Mesendoderm (in vitro differentiated cells): ENCODE measurements around the gene FAM151A.

Experiments
- DNase-seq: peaks from one replicate; pipeline ENCODE4 v3.0.0; 2013
- H2AK5ac ChIP-seq: 2 replicates; pipeline ENCODE4 v1.6.1; 2013; ENCODE audit warnings: low read length, inconsistent platforms
- H2BK120ac ChIP-seq: 2 replicates; pipeline ENCODE4 v1.6.1; 2013; ENCODE audit warnings: low read depth, mild to moderate bottlenecking, low read length, moderate library complexity, mixed read lengths
- H2BK15ac ChIP-seq: replicated peaks from 2 replicates; pipeline ENCODE4 v1.6.1; 2013; ENCODE audit warnings: low read depth, mild to moderate bottlenecking, moderate library complexity
- H2BK5ac ChIP-seq: 2 replicates; pipeline ENCODE4 v1.6.1; 2013; ENCODE audit warnings: low read length, inconsistent platforms
- H3K18ac ChIP-seq: 2 replicates; pipeline ENCODE4 v1.6.1; 2013; ENCODE audit warnings: mild to moderate bottlenecking, low read length, mixed read lengths
- H3K23ac ChIP-seq: one replicate; pipeline ENCODE4 v1.6.1; 2013; ENCODE audit warnings: low read length
- H3K27ac ChIP-seq: 2 replicates; pipeline ENCODE4 v1.5.1; 2013; ENCODE audit warnings: low read depth, mild to moderate bottlenecking, inconsistent platforms, low read length, moderate library complexity
- H3K27me3 ChIP-seq: 2 replicates; pipeline ENCODE4 v1.6.1; 2013; ENCODE audit warnings: low read length, control low read depth, mild to moderate bottlenecking, inconsistent platforms; ENCODE audit not compliant: insufficient read depth, poor library complexity
- H3K36me3 ChIP-seq: 2 replicates; pipeline ENCODE4 v1.6.1; 2013; ENCODE audit warnings: low read length, inconsistent platforms; ENCODE audit not compliant: control insufficient read depth, insufficient read depth
- H3K4ac ChIP-seq: one replicate; pipeline ENCODE4 v1.6.1; 2013; ENCODE audit warnings: low read depth, mild to moderate bottlenecking, low read length, moderate library complexity
- H3K4me1 ChIP-seq: 2 replicates; pipeline ENCODE4 v1.6.1; 2013; ENCODE audit warnings: low read depth, low read length, inconsistent platforms; ENCODE audit not compliant: control insufficient read depth
- H3K4me2 ChIP-seq: 2 replicates; pipeline ENCODE4 v1.6.1; 2013; ENCODE audit warnings: low read length
- H3K4me3 ChIP-seq: 2 replicates; pipeline ENCODE4 v1.5.1; 2013; ENCODE audit warnings: mild to moderate bottlenecking, low read length
- H3K56ac ChIP-seq: one replicate; pipeline ENCODE4 v1.6.1; 2013; ENCODE audit warnings: low read length
- H3K79me1 ChIP-seq: 2 replicates; pipeline ENCODE4 v1.6.1; 2013; ENCODE audit warnings: low read length, inconsistent platforms
- H3K79me2 ChIP-seq: 2 replicates; pipeline ENCODE4 v1.6.1; 2013; ENCODE audit warnings: mild to moderate bottlenecking, low read length; ENCODE audit not compliant: control insufficient read depth, insufficient read depth
- H3K9ac ChIP-seq: 2 replicates; pipeline ENCODE4 v1.6.1; 2013; ENCODE audit warnings: low read length, inconsistent platforms
- H4K5ac ChIP-seq: one replicate; pipeline ENCODE4 v1.6.1; 2013; ENCODE audit warnings: low read length
- H4K8ac ChIP-seq: one replicate; pipeline ENCODE4 v1.6.1; 2013; ENCODE audit warnings: low read depth, mild to moderate bottlenecking, control low read depth, low read length, moderate library complexity
- WGBS: extraction: QIAGEN DNeasy Blood & Tissue Kit; methylation state at CpG from one replicate; pipeline ENCODE4 v1.1.7; 2013; ENCODE audit warnings: low lambda C conversion rate, missing lambda C conversion rate; ENCODE audit not compliant: insufficient coverage; ENCODE audit errors: extremely low coverage; 5-methylcytosine and 5-hydroxymethylcytosine counted together

Gene FAM151A

DNA sequence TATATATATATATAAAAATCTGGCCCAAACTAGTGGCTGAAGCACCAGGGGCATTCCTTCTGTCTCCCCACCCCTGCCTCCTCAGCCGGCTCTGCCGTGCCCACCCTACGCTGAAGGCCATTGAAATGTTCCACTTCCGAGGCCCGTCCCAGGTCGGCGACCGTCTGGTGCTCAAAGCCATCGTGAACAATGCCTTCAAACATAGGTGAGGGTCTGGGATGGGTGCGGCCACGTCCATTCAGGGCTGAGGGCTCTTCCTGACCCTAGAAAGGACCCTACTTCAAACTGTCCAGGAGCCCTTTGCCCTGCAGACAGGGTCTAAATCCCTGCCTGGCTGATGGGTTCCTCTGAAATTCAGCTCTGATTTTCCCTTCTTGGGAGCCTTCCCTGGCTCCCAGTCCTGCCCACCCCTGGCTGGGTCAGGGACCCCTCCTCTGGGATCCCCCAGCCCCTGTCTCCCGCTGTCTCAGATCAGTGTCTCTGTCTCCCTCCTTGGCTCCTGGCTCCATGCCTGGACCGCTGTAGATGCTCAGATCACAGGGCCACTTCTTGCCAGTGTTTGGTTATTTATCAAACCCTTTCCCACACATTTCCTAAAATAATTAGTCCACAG lies 24.0 kb downstream of the FAM151A start:
- H2BK120ac ChIP-seq: no peak overlapping the region
- no CpG with 5 or more reads among the region's 13 CpGs for WGBS
- H3K79me2 ChIP-seq: no peaks in the 10 kb centered on the region
- no peak overlapping the region for H2BK5ac ChIP-seq
- no peak for DNase-seq
- no peak overlapping the region for H3K23ac ChIP-seq
- no peak overlapping the region for H4K8ac ChIP-seq
- no peak overlapping the region for H3K4me2 ChIP-seq
- peaks cover 1% of the 10 kb centered on the region for H3K36me3 ChIP-seq
- H3K4me3 ChIP-seq: no peak overlapping the region
- H3K79me1 ChIP-seq: no peaks in the 10 kb centered on the region
- no peak overlapping the region for H3K18ac ChIP-seq
- H2BK15ac ChIP-seq: no peak overlapping the region
- H3K27ac ChIP-seq: no peak overlapping the region
- H2AK5ac ChIP-seq: no peak overlapping the region
- H4K5ac ChIP-seq: no peak overlapping the region
- H3K4me1 ChIP-seq: no peaks in the 10 kb centered on the region
- H3K9ac ChIP-seq: no peak overlapping the region
- no peak overlapping the region for H3K56ac ChIP-seq
- H3K27me3 ChIP-seq: no peaks in the 10 kb centered on the region
- H3K4ac ChIP-seq: no peak overlapping the region

DNA sequence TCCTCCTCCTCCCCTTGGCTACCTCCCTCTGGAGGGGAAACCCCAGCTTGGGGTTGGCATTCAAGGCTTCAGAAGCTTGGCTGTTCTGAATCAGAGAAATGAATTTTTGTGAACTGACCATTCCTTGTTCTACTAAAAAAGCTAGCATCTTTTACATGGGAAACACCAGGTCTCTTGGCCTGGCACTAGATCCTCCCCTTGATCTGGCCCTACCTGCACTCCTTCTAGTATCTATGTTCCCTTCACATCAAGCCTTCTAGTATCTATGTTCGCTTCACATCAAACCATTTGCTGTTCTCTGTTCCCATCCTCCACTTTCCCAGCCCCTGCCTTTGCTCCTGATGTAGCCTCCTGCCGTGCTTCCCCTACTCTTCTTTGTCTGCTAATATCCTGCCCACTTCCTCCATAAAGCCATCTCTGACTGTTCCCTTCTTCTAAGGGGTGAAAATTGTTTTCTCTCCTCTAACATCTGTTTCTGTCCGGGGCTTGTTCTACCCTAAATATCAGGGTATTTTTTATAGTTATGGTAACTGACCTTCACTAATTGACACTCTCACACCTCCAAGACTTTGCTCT lies 25.8 kb downstream of the FAM151A start:
- H3K4me3 ChIP-seq: no peak overlapping the region
- H3K23ac ChIP-seq: no peak overlapping the region
- no peak overlapping the region for H3K9ac ChIP-seq
- H3K4ac ChIP-seq: no peak overlapping the region
- H2AK5ac ChIP-seq: no peak overlapping the region
- H4K8ac ChIP-seq: no peak overlapping the region
- H3K36me3 ChIP-seq: peaks cover 1% of the 10 kb centered on the region
- H3K27ac ChIP-seq: no peak overlapping the region
- H3K27me3 ChIP-seq: no peaks in the 10 kb centered on the region
- no peaks in the 10 kb centered on the region for H3K4me1 ChIP-seq
- no peak overlapping the region for H3K56ac ChIP-seq
- H3K79me2 ChIP-seq: no peaks in the 10 kb centered on the region
- no peak overlapping the region for H3K18ac ChIP-seq
- H3K4me2 ChIP-seq: no peak overlapping the region
- H2BK15ac ChIP-seq: no peak overlapping the region
- WGBS: no CpG with 5 or more reads among the region's 3 CpGs
- H2BK120ac ChIP-seq: no peak overlapping the region
- H4K5ac ChIP-seq: no peak overlapping the region
- DNase-seq: no peak
- H2BK5ac ChIP-seq: no peak overlapping the region
- H3K79me1 ChIP-seq: no peaks in the 10 kb centered on the region

DNA sequence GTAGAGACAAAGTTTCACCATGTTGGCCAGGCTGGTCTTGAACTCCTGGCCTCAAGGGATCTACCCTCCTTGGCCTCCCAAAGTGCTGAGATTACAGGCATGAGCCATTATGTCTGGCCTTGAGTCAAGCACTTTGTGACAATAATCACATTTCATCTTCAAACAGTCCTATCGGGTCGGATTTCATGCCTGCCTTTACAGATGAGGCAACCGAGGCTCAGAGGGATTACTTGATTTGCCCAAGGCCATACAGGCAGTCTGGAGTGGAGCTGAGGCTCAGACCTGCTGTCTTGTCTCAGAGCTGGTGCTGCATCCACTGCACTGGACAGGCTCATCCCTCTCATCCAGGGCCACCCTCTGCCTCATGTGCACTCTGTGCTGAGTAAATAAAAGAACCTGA lies 26.6 kb downstream of the FAM151A start:
- Histone ChIP-seq H3K4ac (no peak overlapping the region), H3K36me3 (peaks cover 1% of the 10 kb centered on the region), H2BK15ac (no peak overlapping the region), H3K27ac (no peak overlapping the region), H2BK5ac (no peak overlapping the region), H3K9ac (no peak overlapping the region), H3K4me3 (no peak overlapping the region), H3K27me3 (no peaks in the 10 kb centered on the region), H2AK5ac (no peak overlapping the region), H3K56ac (no peak overlapping the region), H3K4me1 (no peaks in the 10 kb centered on the region), H2BK120ac (no peak overlapping the region), H4K5ac (no peak overlapping the region), H3K79me1 (no peaks in the 10 kb centered on the region), H3K79me2 (no peaks in the 10 kb centered on the region), H3K4me2 (no peak overlapping the region), H4K8ac (no peak overlapping the region), H3K23ac (no peak overlapping the region), H3K18ac (no peak overlapping the region)
- no peak for DNase-seq
- no CpG with 5 or more reads among the region's 3 CpGs for WGBS

DNA sequence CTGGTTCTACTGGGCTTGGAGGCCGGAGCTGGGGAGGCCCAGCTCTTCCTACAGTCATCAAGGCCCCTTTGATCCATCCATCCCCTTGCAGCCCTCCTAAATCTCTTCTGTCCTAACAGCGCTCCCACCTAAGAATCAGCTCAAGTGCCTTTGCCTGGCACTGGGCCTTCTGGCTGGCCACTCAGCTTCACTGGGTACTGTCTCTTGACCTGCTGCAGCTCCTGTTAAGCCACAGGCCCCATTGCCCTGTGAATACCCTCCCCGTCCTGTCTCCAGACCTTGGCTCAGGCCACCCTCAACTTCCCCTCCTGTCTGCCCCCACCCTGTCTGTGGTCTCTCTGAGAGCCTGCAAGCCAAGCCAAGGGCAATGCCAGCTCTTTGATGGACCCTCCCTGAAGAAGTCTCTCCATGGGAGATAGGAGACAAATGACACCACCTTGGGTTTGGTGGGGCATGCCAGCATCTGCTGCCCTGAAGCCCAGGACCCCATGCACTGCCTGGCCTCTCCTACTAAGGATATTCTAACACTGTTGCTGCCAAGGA lies 27.3 kb downstream of the FAM151A start:
- Histone ChIP-seq H3K27me3 (no peaks in the 10 kb centered on the region), H2BK120ac (no peak overlapping the region), H4K5ac (no peak overlapping the region), H3K18ac (no peak overlapping the region), H3K4me2 (no peak overlapping the region), H2BK15ac (no peak overlapping the region), H3K56ac (no peak overlapping the region), H2AK5ac (no peak overlapping the region), H2BK5ac (no peak overlapping the region), H3K4me3 (no peak overlapping the region), H3K79me1 (no peaks in the 10 kb centered on the region), H3K36me3 (peaks cover 1% of the 10 kb centered on the region), H3K27ac (no peak overlapping the region), H4K8ac (no peak overlapping the region), H3K9ac (no peak overlapping the region), H3K4ac (no peak overlapping the region), H3K4me1 (no peaks in the 10 kb centered on the region), H3K79me2 (no peaks in the 10 kb centered on the region), H3K23ac (no peak overlapping the region)
- WGBS: no CpG with 5 or more reads among the region's 3 CpGs
- no peak for DNase-seq

DNA sequence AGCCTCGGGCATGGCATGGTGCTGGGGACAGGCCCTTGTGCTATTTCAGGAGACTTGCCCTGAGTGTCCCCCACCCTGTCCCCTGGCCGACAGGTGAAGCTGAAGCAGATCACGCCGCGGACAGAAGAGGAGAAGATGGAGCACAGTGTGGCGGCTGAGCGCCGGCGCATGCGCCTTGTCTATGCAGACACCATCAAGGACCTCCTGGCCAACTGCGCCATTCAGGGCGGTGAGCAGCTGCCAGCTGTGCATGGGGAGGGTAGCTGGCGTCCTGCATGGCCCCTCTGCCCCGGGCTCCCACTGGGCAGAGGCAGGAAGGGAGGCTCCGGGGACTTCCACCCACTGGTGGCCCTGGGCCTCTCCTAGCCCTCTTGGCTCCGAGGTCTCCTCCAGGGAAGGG lies 28.9 kb downstream of the FAM151A start:
- H3K79me1 ChIP-seq: no peaks in the 10 kb centered on the region
- no peak overlapping the region for H3K9ac ChIP-seq
- WGBS: no CpG with 5 or more reads among the region's 16 CpGs
- no peak overlapping the region for H3K56ac ChIP-seq
- H2BK5ac ChIP-seq: no peak overlapping the region
- no peak overlapping the region for H3K4me2 ChIP-seq
- H4K5ac ChIP-seq: no peak overlapping the region
- H2BK120ac ChIP-seq: no peak overlapping the region
- no peak overlapping the region for H2BK15ac ChIP-seq
- no peak overlapping the region for H3K4ac ChIP-seq
- no peaks in the 10 kb centered on the region for H3K27me3 ChIP-seq
- no peak overlapping the region for H3K4me3 ChIP-seq
- H3K4me1 ChIP-seq: no peaks in the 10 kb centered on the region
- H3K18ac ChIP-seq: no peak overlapping the region
- no peaks in the 10 kb centered on the region for H3K36me3 ChIP-seq
- H2AK5ac ChIP-seq: no peak overlapping the region
- H3K79me2 ChIP-seq: no peaks in the 10 kb centered on the region
- H3K23ac ChIP-seq: no peak overlapping the region
- no peak overlapping the region for H3K27ac ChIP-seq
- no peak overlapping the region for H4K8ac ChIP-seq
- no peak for DNase-seq
